Vagina (tissue), 2 donors: Measurements from ENCODE around the gene PNMA8B.

ENCODE experiments used
- CTCF ChIP-seq, 3 experiments: fragments of 450-650 bp in 2 of 3; fragments of 200-600 bp in 1 of 3; sonication (generic) in 1 of 3; IDR thresholded peaks; one replicate each; pipeline ENCODE4 v1.5.1; 2017 to 2019; ENCODE audit warnings: antibody characterized with exemption in 3 of 3, mild to moderate bottlenecking in 2 of 3, moderate library complexity in 2 of 3
- POLR2A ChIP-seq, 2 donors: fragments of 450-650 bp; IDR thresholded peaks; one replicate each; pipeline ENCODE4 v1.6.1; 2017; ENCODE audit warnings: antibody characterized with exemption in 2 of 2, mild to moderate bottlenecking in 2 of 2, moderate library complexity in 2 of 2
- POLR2AphosphoS5 ChIP-seq, 2 donors: sonication (generic); formaldehyde crosslinking; IDR thresholded peaks; one replicate each; pipeline ENCODE4 v1.9.0; 2017; ENCODE audit warnings: antibody characterized with exemption in 2 of 2, mild to moderate bottlenecking in 2 of 2, low read depth in 1 of 2; ENCODE audit not compliant: insufficient read depth in 1 of 2

GRCh38 chr19:46529622-46530451 lies 34.2 kb upstream of the PNMA8B start:
- TF ChIP-seq CTCF (IDR thresholded peaks at IDR 0.05) = peak; percentile 90 to 92 (median 90)
- TF ChIP-seq POLR2AphosphoS5 (IDR thresholded peaks at IDR 0.05; ENCODE audit: insufficient read depth in 1 of 2, low read depth in 1 of 2) = no peak
- no peak for TF ChIP-seq POLR2A (IDR thresholded peaks at IDR 0.05)
